EH (cell line): ENCODE data around the gene GPR183.
A peak's percentile ranks its signal among the peaks of the same experiment; 100 is the strongest.

Experiments
- DNase-seq: peaks from one replicate; pipeline ENCODE4 v3.0.0-alpha.2; 2015; ENCODE audit warnings: low read depth

Gene GPR183

GRCh38 chr13:99307247-99307646 is at the start of gene GPR183:
TSS of gene GPR183 (minus strand) at chr13:99307399. CDS start at chr13:99296145, 11,254 bp downstream.
- DNase-seq, result peak; percentile 75

- peak; percentile 54 for DNase-seq
Observed at GRCh38 chr13:99356262-99357091, 49.3 kb upstream of the GPR183 start.

GRCh38 chr13:99356012-99356261 is 48.7 kb upstream of the GPR183 start:
- no peak for DNase-seq

- no peak for DNase-seq
Observed at GRCh38 chr13:99355267-99356011, 48.2 kb upstream of the GPR183 start.

GRCh38 chr13:99354371-99354951 is 47.3 kb upstream of the GPR183 start:
- DNase-seq, result peak; percentile 58

- peak; percentile 74 for DNase-seq
Observed at GRCh38 chr13:99353836-99354235, 46.6 kb upstream of the GPR183 start.

- DNase-seq, result no peak
Observed at GRCh38 chr13:99353246-99353600, 46.0 kb upstream of the GPR183 start.

GRCh38 chr13:99352351-99353245 is 45.4 kb upstream of the GPR183 start:
- no peak for DNase-seq

GRCh38 chr13:99351772-99352171 is 44.6 kb upstream of the GPR183 start:
- DNase-seq, result no peak

- no peak for DNase-seq
Observed at GRCh38 chr13:99350191-99350590, 43.0 kb upstream of the GPR183 start.

- peak; percentile 7 for DNase-seq
Observed at GRCh38 chr13:99347911-99348451, 40.8 kb upstream of the GPR183 start.

- no peak for DNase-seq
Observed at GRCh38 chr13:99347335-99347878, 40.2 kb upstream of the GPR183 start.

- DNase-seq, result no peak
Observed at GRCh38 chr13:99346335-99347042, 39.3 kb upstream of the GPR183 start.

- no peak for DNase-seq
Observed at GRCh38 chr13:99345345-99345744, 38.1 kb upstream of the GPR183 start.

- DNase-seq, result no peak
Observed at GRCh38 chr13:99344610-99345208, 37.5 kb upstream of the GPR183 start.

- DNase-seq, result no peak
Observed at GRCh38 chr13:99342723-99343315, 35.6 kb upstream of the GPR183 start.

- no peak for DNase-seq
Observed at GRCh38 chr13:99341969-99342722, 34.9 kb upstream of the GPR183 start.

GRCh38 chr13:99340638-99341037 is 33.4 kb upstream of the GPR183 start:
- no peak for DNase-seq

GRCh38 chr13:99339736-99340397 is 32.7 kb upstream of the GPR183 start:
- DNase-seq, result peak; percentile 30
